Vagina (tissue), 2 donors: ENCODE measurements around the gene NINL.

Experiments
- POLR2A ChIP-seq, 2 donors: fragments of 450-650 bp; IDR thresholded peaks; one replicate each; pipeline ENCODE4 v1.6.1; 2017; ENCODE audit warnings: antibody characterized with exemption in 2 of 2, mild to moderate bottlenecking in 2 of 2, moderate library complexity in 2 of 2
- TF ChIP-seq, protein P1 (sequence below), 3 experiments: fragments of 450-650 bp in 2 of 3; fragments of 200-600 bp in 1 of 3; sonication (generic) in 1 of 3; IDR thresholded peaks; one replicate each; pipeline ENCODE4 v1.5.1; 2017 to 2019; ENCODE audit warnings: antibody characterized with exemption in 3 of 3, mild to moderate bottlenecking in 2 of 3, moderate library complexity in 2 of 3

DNA sequence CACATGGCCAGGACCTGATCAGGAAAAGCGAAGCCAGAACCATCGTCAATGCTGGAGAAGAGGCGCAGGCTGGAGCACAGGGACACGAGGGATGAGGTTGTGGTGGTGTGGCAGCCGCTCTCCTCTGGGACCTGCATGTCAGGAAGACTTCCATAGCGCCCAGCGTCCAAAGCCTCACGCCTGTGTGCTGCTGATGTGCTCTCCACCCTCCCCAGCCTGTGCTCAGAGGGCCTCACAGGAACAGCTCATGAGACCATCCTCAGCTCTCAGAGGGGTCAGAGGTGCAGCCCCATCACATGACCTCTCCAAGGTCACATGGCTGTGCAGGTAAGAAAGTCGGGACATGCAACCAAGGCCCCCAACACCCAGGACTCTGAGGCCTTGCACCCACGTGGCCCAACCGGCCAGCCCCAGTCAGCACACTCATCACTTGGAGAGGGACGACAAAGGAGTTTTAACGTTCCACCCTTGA lies 84.4 kb downstream of the NINL start:
- TF ChIP-seq, protein P1, sequence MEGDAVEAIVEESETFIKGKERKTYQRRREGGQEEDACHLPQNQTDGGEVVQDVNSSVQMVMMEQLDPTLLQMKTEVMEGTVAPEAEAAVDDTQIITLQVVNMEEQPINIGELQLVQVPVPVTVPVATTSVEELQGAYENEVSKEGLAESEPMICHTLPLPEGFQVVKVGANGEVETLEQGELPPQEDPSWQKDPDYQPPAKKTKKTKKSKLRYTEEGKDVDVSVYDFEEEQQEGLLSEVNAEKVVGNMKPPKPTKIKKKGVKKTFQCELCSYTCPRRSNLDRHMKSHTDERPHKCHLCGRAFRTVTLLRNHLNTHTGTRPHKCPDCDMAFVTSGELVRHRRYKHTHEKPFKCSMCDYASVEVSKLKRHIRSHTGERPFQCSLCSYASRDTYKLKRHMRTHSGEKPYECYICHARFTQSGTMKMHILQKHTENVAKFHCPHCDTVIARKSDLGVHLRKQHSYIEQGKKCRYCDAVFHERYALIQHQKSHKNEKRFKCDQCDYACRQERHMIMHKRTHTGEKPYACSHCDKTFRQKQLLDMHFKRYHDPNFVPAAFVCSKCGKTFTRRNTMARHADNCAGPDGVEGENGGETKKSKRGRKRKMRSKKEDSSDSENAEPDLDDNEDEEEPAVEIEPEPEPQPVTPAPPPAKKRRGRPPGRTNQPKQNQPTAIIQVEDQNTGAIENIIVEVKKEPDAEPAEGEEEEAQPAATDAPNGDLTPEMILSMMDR (IDR thresholded peaks at IDR 0.05) = no peak
- TF ChIP-seq POLR2A (IDR thresholded peaks at IDR 0.05) = no peak
